ENCODE results near the gene CLPX. TPM values are rescaled to one million over a fixed set of nuclear protein-coding genes. Genes with fewer than 3 reads are reported as not detected.
"Not testable (repeated sequence)": the region's sequence is repeated elsewhere in the genome, so short reads cannot be mapped to it uniquely, and the experiment has no call there.

CLPX gene
- total RNA-seq, 1 experiment from 2014 or later = 44.9 TPM

DNA sequence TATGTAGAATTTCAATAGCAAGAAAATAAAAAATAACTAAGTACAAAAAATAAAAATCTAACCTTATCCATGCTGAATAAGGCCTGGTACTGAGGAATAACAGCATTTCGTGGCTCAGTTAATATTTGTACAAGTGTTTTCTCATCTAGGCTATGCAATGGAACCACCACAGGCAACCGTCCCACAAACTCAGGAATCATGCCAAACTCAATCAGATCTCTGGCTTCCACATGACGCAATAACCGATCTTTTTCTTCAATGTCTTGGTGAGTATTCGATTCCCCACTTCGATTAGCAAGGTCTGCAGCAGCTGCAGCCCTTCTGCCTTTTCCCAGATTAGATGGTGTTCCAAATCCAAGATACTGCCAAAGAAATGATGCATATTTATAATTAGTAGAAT, 30.4 kb downstream of the CLPX start:
- TF ChIP-seq, protein P1, sequence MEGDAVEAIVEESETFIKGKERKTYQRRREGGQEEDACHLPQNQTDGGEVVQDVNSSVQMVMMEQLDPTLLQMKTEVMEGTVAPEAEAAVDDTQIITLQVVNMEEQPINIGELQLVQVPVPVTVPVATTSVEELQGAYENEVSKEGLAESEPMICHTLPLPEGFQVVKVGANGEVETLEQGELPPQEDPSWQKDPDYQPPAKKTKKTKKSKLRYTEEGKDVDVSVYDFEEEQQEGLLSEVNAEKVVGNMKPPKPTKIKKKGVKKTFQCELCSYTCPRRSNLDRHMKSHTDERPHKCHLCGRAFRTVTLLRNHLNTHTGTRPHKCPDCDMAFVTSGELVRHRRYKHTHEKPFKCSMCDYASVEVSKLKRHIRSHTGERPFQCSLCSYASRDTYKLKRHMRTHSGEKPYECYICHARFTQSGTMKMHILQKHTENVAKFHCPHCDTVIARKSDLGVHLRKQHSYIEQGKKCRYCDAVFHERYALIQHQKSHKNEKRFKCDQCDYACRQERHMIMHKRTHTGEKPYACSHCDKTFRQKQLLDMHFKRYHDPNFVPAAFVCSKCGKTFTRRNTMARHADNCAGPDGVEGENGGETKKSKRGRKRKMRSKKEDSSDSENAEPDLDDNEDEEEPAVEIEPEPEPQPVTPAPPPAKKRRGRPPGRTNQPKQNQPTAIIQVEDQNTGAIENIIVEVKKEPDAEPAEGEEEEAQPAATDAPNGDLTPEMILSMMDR (IDR thresholded peaks at IDR 0.05; ENCODE audit: unreplicated experiment) = no peak
- Mint-ChIP-seq H3K27ac (ENCODE audit: unreplicated experiment) (no peak overlapping the region), H3K27me3 (ENCODE audit: unreplicated experiment) (no peaks in the 10 kb centered on the region), H3K9me3 (ENCODE audit: low read depth, unreplicated experiment) (no peaks in the 10 kb centered on the region), H3K4me3 (ENCODE audit: low read depth, unreplicated experiment) (no peak overlapping the region), H3K36me3 (ENCODE audit: insufficient read depth, unreplicated experiment) (peaks cover 38% of the 10 kb centered on the region), H3K4me1 (ENCODE audit: low read depth, unreplicated experiment) (no peaks in the 10 kb centered on the region)
- CTCF ChIA-PET = interaction anchor here (1.1 kb wide), 1 partner anchor 9 kb away, joined by 4 read pairs; no protein-coding TSS in a partner anchor
- no peak for DNase-seq
- no TSS peak for BruUV-seq (replicated peaks)
- intact Hi-C loops (cut with micrococcal nuclease; ENCODE audit: unreplicated experiment) = no loop called here

GRCh38 chr15:65147902-65148301, 37.2 kb downstream of the CLPX start:
- no peaks in the 10 kb centered on the region for H3K27me3 Mint-ChIP-seq (ENCODE audit: unreplicated experiment)
- H3K27ac Mint-ChIP-seq (ENCODE audit: unreplicated experiment) = no peak overlapping the region
- TF ChIP-seq, protein P1 (IDR thresholded peaks at IDR 0.05; ENCODE audit: unreplicated experiment) = no peak
- no peaks in the 10 kb centered on the region for H3K4me1 Mint-ChIP-seq (ENCODE audit: low read depth, unreplicated experiment)
- no TSS peak for BruUV-seq (replicated peaks)
- no peaks in the 10 kb centered on the region for H3K9me3 Mint-ChIP-seq (ENCODE audit: low read depth, unreplicated experiment)
- peaks cover 21% of the 10 kb centered on the region for H3K36me3 Mint-ChIP-seq (ENCODE audit: insufficient read depth, unreplicated experiment)
- CTCF ChIA-PET = interaction anchor here (0.6 kb wide), 1 partner anchor 21 kb away, joined by 3 read pairs; no protein-coding TSS in a partner anchor
- intact Hi-C loops (cut with micrococcal nuclease; ENCODE audit: unreplicated experiment) = no loop called here
- no peak for DNase-seq
- H3K4me3 Mint-ChIP-seq (ENCODE audit: low read depth, unreplicated experiment) = no peak overlapping the region

DNA sequence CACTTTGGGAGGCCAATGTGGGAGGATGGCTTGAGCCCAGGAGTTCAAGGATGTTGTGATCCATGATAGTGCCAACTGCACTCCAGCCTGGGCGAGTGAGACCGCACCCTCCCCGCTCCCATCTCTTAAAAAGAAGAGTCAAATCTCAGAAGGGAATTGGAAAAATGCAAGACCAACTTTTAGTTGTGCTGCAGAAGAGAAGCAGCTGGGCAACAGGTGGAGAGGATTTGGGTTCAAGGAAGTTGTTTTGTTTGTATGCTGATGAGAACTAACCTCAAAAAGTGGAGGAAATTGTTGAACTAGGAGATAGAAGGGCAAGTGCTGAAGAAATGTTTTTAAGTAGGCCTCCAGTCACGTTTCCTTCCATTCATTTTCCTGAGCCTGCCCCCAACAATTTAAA, 38.7 kb downstream of the CLPX start:
- Mint-ChIP-seq H3K27me3 (ENCODE audit: unreplicated experiment) (no peaks in the 10 kb centered on the region), H3K4me3 (ENCODE audit: low read depth, unreplicated experiment) (no peak overlapping the region), H3K27ac (ENCODE audit: unreplicated experiment) (no peak overlapping the region), H3K36me3 (ENCODE audit: insufficient read depth, unreplicated experiment) (peaks cover 7% of the 10 kb centered on the region), H3K9me3 (ENCODE audit: low read depth, unreplicated experiment) (no peaks in the 10 kb centered on the region), H3K4me1 (ENCODE audit: low read depth, unreplicated experiment) (no peaks in the 10 kb centered on the region)
- CTCF ChIA-PET = interaction anchor here (0.6 to 1.0 kb wide), 2 partner anchors 8 to 828 kb away, joined by 4 to 6 read pairs; no protein-coding TSS in a partner anchor
- BruUV-seq (replicated peaks) = no TSS peak
- TF ChIP-seq, protein P1 (IDR thresholded peaks at IDR 0.05; ENCODE audit: unreplicated experiment) = no peak
- intact Hi-C loops (cut with micrococcal nuclease; ENCODE audit: unreplicated experiment) = no loop called here
- DNase-seq = no peak

DNA sequence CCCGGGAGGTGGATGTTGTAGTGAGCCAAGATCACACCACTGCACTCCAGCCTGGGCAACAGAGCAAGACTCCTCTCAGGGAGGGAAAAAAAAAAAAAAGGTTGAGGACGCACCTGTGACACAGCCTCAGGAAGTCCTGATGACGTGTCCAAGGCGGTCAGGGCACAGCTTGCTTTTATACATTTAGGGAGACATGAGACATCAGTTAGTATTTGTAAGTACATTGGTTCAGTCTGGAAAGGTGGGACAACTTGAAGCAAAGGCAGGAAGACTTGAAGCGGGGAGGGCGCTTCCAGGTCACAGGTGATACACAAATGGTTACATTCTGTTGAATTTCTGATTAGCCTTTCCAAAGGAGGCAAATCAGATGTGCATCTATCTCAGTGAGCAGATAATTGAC, 46.5 kb downstream of the CLPX start:
- H3K27me3 Mint-ChIP-seq (ENCODE audit: unreplicated experiment); DNase-seq; BruUV-seq (replicated peaks); H3K4me3 Mint-ChIP-seq (ENCODE audit: low read depth, unreplicated experiment); intact Hi-C loops (cut with micrococcal nuclease; ENCODE audit: unreplicated experiment); H3K9me3 Mint-ChIP-seq (ENCODE audit: low read depth, unreplicated experiment); H3K36me3 Mint-ChIP-seq (ENCODE audit: insufficient read depth, unreplicated experiment); CTCF ChIA-PET; H3K27ac Mint-ChIP-seq (ENCODE audit: unreplicated experiment): not testable (repeated sequence)
- H3K4me1 Mint-ChIP-seq (ENCODE audit: low read depth, unreplicated experiment) = peaks cover 11% of the 10 kb centered on the region

DNA sequence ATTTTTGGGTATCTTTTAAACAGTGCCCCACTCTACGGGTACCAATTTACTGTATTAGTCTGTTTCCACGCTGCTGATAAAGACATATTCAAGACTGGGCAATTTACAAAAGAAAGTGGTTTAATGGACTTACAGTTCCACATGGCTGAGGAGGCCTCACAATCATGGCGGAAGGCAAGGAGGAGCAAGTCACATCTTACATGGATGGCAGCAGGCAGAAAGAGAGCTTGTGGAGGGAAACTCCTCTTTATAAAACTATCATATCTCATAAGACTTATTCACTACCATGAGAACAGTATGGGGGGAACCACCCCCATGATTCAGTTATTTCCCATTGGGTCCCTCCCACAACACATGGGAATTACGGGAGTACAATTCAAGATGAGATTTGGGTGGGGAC, 47.2 kb downstream of the CLPX start:
- H3K9me3 Mint-ChIP-seq (ENCODE audit: low read depth, unreplicated experiment); DNase-seq; H3K27ac Mint-ChIP-seq (ENCODE audit: unreplicated experiment); CTCF ChIA-PET; H3K27me3 Mint-ChIP-seq (ENCODE audit: unreplicated experiment); H3K4me3 Mint-ChIP-seq (ENCODE audit: low read depth, unreplicated experiment); intact Hi-C loops (cut with micrococcal nuclease; ENCODE audit: unreplicated experiment); BruUV-seq (replicated peaks): not testable (repeated sequence)
- peaks cover 13% of the 10 kb centered on the region for H3K4me1 Mint-ChIP-seq (ENCODE audit: low read depth, unreplicated experiment)
- peaks cover 13% of the 10 kb centered on the region for H3K36me3 Mint-ChIP-seq (ENCODE audit: insufficient read depth, unreplicated experiment)

GRCh38 chr15:65137089-65137488, 48.1 kb downstream of the CLPX start:
- H3K9me3 Mint-ChIP-seq (ENCODE audit: low read depth, unreplicated experiment); BruUV-seq (replicated peaks); H3K27me3 Mint-ChIP-seq (ENCODE audit: unreplicated experiment); CTCF ChIA-PET; H3K4me3 Mint-ChIP-seq (ENCODE audit: low read depth, unreplicated experiment); DNase-seq; H3K27ac Mint-ChIP-seq (ENCODE audit: unreplicated experiment); intact Hi-C loops (cut with micrococcal nuclease; ENCODE audit: unreplicated experiment): not testable (repeated sequence)
- Mint-ChIP-seq H3K4me1 (ENCODE audit: low read depth, unreplicated experiment) (peaks cover 13% of the 10 kb centered on the region), H3K36me3 (ENCODE audit: insufficient read depth, unreplicated experiment) (peaks cover 21% of the 10 kb centered on the region)
